Gastroesophageal sphincter (tissue), 3 donors: Measurements from ENCODE around the gene ARX.

Experiments used
- EP300 ChIP-seq: sonication (generic); formaldehyde crosslinking; IDR thresholded peaks from one replicate; pipeline ENCODE4 v1.6.1; 2017; ENCODE audit warnings: antibody characterized with exemption, mild to moderate bottlenecking
- POLR2A ChIP-seq, 2 donors: fragments of 450-650 bp; IDR thresholded peaks; one replicate each; pipeline ENCODE4 v1.6.1; 2017; ENCODE audit warnings: antibody characterized with exemption in 2 of 2, mild to moderate bottlenecking in 2 of 2, moderate library complexity in 1 of 2
- POLR2AphosphoS5 ChIP-seq: sonication (generic); formaldehyde crosslinking; IDR thresholded peaks from one replicate; pipeline ENCODE4 v1.6.1; 2017; ENCODE audit warnings: antibody characterized with exemption
- TF ChIP-seq, protein P1 (sequence below), 4 experiments: fragments of 200-600 bp in 2 of 4; fragments of 450-650 bp in 2 of 4; sonication (generic) in 1 of 4; IDR thresholded peaks; one replicate each; pipeline ENCODE4 v1.5.1; 2017 to 2019; ENCODE audit warnings: antibody characterized with exemption in 4 of 4, mild to moderate bottlenecking in 2 of 4, moderate library complexity in 2 of 4

DNA sequence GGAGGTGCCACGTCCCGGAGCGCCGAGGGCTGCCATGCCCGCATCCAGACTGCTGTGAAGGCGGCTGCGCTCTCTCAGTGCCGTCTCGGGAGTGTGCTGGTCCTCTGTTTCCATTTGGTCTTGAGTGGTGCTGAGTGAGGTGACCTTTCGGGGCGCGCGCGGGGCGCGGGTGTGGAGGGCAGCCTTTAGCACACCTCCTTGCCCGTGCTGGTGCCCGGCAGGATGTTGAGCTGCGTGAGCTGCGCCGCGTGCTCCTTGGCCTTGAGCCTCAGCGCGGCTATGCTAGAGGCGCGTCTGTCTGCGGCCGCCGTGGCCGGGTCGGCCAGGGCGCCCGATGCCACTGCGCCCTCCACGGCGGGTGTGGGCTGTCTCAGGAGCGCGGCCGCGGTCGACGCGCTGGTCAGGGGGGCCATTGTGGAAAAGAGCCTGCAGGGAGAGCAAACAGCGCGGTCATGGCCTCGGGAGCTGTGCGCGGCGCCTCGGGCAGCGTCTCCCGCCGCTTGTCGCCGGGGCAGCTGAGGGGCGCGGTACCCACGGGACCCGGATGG, 11.2 kb downstream of the ARX start:
- TF ChIP-seq EP300 (no peak), POLR2AphosphoS5 (no peak), POLR2A (IDR thresholded peaks at IDR 0.05) (no peak)
- TF ChIP-seq, protein P1, sequence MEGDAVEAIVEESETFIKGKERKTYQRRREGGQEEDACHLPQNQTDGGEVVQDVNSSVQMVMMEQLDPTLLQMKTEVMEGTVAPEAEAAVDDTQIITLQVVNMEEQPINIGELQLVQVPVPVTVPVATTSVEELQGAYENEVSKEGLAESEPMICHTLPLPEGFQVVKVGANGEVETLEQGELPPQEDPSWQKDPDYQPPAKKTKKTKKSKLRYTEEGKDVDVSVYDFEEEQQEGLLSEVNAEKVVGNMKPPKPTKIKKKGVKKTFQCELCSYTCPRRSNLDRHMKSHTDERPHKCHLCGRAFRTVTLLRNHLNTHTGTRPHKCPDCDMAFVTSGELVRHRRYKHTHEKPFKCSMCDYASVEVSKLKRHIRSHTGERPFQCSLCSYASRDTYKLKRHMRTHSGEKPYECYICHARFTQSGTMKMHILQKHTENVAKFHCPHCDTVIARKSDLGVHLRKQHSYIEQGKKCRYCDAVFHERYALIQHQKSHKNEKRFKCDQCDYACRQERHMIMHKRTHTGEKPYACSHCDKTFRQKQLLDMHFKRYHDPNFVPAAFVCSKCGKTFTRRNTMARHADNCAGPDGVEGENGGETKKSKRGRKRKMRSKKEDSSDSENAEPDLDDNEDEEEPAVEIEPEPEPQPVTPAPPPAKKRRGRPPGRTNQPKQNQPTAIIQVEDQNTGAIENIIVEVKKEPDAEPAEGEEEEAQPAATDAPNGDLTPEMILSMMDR (IDR thresholded peaks at IDR 0.05), result no peak
